NB4 (cell line): Measurements from ENCODE around the gene CLMP.

Experiments
- CTCF ChIP-seq: IDR thresholded peaks from one replicate; pipeline ENCODE4 v1.5.1; 2012; ENCODE audit warnings: low read depth, low read length
- MAX ChIP-seq: IDR thresholded peaks from 2 replicates; pipeline ENCODE4 v1.6.1; 2011; ENCODE audit warnings: low read depth, low read length
- POLR2A ChIP-seq: IDR thresholded peaks from 2 replicates; pipeline ENCODE4 v1.6.1; 2011; ENCODE audit warnings: mild to moderate bottlenecking; ENCODE audit not compliant: insufficient read length; ENCODE audit errors: extremely low read depth

GRCh38 chr11:123209591-123209990, 14.5 kb upstream of the CLMP start:
- no peak for TF ChIP-seq CTCF
- no peak for TF ChIP-seq POLR2A
- TF ChIP-seq MAX, result no peak
